ENCODE results near the gene ROCK1. TPM values are rescaled to one million over a fixed set of nuclear protein-coding genes. Genes with fewer than 3 reads are reported as not detected.
"Not testable (repeated sequence)": the region's sequence is repeated elsewhere in the genome, so short reads cannot be mapped to it uniquely, and the experiment has no call there.

ROCK1 gene
- polyA plus RNA-seq (ENCODE audit: insufficient read length): 33.5 TPM

DNA sequence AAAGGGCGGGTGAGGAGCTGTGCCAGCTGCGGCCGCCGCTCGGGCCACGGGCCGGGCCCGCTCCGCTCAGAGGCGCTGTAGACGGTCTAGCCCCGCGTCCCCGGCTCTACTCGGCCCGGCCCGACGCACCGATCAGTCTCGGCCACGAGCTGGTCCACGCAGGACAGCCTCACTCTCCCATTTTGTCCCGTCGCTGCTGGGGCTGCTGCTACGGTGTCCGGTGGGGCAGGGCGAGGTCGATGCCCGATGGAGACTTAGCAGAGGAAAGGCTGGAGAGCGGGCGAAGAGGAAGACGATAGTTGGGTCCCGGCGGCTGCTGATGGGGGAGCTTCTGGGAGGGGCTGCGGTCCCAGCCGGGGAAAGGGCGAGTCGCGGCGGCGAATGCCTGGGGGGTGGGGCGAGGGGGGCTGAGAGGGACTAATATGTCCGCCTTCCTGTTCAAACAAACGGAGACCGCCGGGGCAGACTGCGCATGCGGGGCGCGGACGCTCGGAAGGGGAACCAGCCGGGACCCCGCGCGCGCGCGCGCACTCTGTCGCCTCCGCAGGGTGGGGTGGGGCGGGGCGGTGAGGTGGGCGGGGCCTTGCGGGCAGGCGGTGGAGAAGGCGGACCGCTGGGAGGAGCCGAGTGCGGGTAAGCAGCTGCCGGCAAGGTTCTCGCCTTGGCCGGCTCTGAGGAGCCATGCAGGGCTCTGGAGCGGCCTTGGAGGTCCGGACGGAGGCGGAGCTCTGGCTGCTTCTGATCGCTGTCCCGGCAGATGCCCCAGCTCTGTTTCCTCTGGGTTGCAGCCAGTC is at the start of gene ROCK1:
TSS of gene ROCK1 (minus strand) at position 468 of the 794 bp plus-strand sequence. CDS start 903 bp downstream, outside the sequence.
- peak; percentile 85 for DNase-seq (ENCODE audit: low read depth)

DNA sequence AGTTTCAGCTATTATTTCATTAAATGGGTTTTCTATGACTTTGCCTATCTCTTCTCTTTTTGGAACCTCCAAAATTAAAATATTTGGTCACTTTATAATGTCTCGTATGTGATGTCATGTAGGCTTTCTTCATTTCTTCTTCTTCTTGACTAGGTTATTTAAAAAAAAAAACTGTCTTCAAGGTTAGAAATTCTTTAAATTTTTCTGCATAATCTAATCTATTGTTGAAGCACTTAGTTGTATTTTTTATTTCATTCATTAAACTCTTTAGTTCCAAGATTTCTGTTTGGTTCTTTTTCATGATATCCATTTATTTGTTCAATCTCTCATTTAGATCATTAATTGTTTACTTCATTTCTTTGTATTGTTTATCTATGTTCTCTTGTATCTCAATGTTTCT is 43.8 kb upstream of the ROCK1 start:
- no peak for DNase-seq (ENCODE audit: low read depth)

DNA sequence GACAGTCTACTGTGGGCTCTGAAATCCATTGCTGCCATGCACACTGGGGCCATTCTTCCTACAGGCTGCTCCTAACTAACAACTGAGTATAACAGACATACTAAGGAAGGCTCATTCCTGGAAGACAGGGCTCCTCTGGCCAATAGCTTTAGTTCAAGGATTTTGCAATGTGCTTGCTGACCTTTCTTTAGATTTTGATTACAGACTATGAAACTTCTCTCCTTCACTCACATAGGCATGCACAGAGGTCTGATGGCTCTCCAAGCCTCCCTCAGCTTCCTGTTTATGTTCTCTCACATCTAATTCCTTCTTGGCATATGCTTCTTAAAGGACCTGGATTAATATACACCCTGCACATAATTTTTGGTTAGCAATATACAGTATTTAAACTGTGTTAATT is 34.4 kb upstream of the ROCK1 start:
- DNase-seq (ENCODE audit: low read depth): no peak

DNA sequence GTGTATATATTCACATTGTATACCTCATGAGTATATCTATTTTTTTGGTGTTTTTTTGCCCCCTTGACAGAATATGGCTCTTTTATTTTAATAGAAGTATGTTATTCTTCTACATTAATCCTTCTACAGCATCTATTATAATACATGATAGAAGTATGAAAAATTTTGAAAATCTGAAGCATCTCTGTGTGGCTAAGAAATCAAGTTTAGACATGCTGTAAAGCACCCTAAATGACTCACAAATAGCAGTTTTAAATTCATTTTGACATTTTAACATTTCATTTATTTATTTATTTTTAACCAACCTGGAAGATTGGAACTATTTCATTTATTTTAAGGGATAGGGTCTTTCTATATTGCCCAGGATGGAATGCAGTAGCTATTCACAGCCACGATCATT is 33.8 kb upstream of the ROCK1 start:
- no peak for DNase-seq (ENCODE audit: low read depth)

DNA sequence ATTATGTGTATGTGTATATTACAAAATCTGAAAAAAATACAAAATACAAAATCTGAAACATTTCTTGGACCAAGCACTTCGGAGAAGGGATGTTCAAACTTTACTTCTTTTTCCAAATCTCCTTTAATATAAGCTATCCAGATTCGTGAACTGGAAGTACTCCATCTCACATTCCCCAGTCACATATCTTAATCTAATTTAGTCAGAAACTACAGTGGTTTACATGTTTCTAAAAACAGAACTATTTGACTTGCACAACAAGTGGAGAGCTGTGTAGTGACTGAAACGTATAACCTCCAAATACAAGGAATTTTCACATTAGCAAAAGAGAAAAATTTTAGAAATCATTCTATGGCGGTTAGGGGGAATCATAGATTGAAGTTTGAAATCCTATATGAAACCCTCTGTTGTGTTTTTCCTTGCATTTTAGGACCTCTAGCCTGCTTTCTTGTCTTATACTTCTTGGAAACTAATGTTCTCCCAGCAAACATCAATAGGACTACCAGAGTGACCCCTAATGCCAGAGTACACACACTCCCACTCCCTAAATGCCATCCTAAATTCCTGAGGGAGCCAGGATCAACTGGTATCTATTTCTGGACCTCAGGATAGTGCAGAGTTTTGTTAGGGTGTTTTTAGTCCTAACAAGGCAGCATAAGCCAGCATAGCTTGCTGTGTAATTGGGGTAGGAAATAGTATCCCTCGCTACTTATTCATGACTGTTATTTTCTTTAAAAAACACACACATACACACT is 30.2 kb upstream of the ROCK1 start:
- no peak for DNase-seq (ENCODE audit: low read depth)

DNA sequence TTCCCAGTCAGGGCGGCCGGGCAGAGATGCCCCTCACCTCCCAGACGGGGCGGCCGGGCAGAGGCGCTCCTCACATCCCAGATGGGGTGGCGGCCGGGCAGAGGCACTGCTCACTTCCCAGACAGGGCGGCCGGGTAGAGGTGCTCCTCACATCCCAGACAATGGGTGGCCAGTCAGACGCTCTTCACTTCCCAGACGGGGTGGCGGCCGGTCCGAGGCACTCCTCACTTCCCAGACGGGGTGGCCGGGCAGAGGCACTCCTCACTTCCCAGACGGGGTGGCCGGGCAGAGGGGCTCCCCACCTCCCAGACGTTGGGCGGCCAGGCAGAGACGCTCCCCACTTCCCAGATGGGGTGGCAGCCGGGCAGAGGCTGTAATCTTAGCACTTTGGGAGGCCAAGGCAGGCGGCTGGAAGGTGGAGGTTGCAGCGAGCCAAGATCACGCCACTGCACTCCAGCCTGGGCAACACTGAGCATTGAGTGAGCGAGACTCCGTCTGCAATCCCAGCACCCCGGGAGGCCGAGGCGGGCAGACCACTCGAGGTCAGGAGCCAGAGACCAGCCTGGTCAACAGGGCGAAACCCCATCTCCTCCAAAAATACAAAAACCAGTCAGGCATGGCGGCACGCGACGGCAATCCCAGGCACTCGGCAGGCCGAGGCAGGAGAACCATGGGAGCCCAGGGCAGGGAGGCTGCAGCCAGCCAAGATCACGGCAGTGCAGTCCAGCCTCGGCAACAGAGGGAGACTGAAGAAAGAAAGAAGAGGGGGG is 26.3 kb upstream of the ROCK1 start:
- DNase-seq (ENCODE audit: low read depth): not testable (repeated sequence)

DNA sequence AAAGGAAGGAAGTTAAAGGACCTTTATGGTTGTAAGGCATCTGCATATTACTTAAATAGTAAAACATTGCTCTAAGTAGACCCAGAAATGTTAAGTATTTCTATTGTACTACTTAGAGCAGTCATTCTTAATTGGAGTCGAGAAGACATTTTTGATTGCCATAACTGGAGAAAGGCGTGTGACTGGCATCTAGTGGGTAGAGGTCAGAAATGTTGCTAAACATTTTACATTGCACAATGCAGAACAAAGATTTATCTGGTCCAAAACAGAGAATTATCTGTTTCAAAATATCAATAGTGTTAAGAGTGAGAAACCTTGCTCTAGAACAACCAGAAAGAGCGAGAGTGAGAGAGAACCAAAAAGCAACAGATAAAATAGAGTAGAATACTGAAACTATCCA is 23.3 kb upstream of the ROCK1 start:
- no peak for DNase-seq (ENCODE audit: low read depth)

DNA sequence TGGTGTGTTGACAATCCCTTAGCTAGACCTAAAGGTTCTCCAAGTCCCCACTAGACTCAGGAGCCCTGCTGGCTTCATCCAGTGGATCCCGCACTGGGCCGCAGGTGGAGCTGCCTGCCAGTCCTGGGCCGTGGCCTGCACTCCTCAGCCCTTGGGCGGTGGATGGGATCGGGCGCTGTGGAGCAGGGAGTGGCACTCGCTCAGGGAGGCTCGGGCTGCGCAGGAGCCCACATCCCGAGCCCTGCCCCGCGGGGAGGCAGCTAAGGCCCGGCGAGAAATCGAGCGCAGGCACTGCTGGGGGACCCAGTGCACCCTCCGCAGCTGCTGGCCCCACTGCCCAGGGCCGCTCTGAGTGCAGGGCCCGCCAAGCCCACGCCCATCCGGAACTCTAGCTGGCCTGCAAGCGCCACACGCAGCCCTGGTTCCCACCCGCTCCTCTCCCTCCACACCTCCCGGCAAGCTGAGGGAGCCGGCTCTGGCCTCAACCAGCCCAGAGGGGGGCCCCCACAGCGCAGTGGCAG is 20.8 kb upstream of the ROCK1 start:
- DNase-seq (ENCODE audit: low read depth): no peak

DNA sequence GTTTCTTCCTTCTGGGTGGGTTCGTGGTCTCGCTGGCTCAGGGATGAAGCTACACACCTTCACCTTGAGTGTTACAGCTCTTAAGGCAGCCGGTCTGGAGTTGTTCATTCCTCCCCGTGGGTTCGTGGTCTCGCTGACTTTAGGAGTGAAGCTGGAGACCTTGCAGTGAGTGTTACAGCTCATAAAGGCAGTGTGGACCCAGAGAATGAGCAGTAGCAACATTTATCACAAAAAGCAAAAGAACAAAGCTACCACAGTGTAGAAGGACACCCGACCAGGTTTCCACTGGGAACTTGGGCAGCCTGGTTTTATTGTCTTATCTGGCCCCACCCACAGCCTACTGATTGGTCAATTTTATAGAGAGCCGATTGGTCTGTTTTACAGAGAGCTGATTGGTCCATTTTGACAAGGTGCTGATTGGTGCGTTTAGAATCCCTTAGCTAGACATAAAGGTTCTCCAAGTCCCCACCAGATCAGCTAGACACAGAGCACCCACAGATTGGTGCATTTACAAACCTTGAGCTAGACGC is 20.1 kb upstream of the ROCK1 start:
- DNase-seq (ENCODE audit: low read depth): no peak

DNA sequence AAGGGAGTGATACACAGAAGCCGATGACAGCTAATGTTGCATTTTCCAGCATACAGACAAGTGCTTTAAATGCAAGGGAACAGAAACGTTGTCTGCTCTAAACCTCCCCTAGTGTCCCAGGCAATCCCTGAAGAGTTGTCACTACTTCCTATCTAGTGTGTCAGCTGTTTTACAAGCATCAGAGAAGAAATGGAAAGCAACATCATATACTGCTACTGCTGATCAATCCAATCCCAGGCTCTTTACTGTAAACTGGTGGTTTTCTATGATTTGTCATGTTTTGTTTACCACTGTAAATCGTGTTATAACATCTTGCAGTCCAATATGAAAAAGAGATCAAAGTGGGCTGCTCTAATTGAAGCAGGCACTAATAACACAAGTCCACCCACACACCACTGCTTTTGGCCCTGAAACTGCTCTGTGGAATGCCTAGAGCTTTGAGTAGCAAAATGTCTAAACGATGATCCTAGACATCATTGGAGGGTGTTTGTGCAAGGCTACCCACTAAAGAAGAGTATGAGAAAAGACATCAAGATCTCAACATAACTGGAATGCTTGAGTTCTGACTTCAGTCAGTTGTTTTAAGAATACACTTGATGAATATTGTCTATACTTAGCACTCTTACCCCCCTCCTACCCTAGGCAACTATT is 18.1 kb upstream of the ROCK1 start:
- DNase-seq (ENCODE audit: low read depth): no peak

DNA sequence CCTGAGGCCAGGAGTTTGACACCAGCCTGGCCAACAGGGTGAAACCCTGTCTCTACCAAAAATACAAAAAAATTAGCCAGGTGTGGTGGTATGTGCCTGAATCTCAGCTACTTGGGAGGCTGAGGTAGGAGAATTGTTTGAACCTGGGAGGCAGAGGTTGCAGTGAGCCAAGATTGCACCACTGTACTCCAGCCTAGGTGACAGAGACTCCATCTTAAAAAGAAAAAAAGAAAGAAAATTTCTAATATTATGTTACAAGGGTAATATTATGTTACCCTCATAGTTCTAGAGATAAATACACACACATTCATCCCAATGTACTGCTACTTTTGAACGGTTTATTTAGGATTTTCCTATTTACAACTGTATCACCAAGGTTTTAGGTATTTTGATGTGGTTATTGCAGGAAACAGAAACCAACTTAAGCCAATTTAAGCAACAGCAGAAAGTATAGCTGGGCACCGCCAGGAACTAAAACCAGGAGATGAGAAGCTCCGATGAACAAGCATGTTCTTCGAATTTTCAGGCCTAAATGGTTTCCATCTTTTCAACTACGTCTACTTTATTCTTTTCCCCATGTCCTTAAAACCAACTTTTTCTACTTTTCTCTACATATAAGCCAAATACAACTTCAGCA is 11.8 kb upstream of the ROCK1 start:
- DNase-seq (ENCODE audit: low read depth): no peak

DNA sequence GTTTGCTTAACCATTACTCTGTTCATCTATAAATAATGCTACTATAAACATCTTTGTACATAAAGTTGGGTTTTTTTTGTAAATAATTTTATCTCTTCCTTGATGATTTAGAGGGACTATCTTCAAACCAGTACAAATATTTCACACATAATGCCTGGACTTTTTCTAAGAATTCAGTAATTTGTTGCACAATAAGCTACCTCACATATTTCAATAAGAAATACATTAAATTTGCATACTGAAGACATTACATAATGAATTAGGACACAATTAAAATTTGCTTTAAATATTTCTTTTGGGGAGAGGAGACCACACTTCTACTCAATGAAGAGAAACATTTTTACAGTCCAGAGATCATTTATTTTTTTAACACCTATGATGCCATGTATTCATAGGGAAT is 7.2 kb upstream of the ROCK1 start:
- DNase-seq (ENCODE audit: low read depth): no peak

DNA sequence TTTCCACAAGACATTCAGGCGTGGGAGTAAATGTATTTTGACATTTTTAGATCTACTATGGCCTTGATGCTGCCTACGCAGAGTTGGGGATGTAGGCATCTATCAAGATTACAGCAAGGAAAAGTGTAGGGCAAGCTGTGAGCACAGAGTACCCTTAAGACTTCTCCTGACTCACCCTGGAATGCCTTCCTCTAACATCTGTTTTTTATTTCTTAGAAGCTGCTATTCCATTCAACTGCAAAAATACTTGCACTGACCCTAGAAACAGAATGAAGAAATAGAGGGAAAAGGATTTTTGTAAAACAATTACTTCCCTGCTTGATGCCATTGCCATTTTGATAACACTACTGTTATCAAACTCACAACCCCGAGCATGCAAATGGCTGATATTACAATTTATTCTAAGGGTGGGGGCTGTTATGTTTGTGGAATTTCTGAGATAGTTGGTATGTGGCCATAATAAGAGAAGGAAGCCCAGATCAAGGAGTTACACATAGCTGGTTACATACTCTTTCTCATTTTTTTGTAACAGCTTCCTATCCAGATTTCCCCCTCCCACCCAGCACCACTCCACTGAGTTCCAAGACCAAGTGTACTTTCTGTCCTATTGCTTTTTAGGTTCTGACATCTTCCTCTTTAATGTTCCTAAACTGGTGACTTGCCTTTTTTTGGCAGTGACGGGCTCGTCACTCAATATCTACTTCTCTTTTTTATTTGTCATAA is 6.0 kb upstream of the ROCK1 start:
- no peak for DNase-seq (ENCODE audit: low read depth)

DNA sequence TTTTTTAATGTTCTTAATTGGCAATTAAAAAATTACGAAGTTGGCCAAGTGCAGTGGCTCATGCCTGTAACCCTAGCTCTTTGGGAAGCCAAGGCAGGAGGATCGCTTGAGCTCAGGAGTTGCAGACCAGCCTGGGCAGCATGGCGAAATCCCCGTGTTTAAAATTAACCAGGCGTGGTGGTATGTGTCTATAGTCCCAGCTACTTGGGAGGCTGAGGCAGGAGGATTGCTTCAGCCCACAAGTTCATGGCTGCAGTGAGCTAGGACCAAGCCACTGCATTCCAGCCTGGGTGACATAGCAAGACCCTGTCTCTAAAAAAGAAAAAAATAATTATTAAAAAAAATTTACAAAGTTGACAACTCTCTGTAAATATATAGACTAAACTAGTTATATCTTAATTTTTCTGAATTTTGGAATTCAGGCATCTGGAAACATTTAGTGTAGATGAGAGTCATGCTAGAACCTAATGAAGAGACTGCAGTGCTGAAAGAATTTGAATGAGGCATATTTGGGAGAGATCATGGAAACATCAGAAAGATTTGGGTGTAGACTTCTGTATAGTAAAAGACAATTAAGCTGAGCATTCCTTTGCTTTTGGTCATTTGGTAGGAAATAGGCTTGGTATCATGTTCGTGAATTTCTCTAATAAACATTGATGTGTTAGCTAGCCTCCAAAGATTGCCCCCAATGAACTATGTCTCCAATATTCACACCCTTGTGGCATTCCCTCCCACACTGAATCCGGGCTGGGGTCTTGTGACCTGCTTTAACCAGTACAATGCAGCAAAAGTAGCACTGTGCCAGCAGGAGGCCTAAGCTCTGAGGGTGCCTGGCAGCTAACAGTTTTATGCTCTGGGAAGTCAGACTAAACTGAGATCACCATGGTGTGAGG is 4.2 kb upstream of the ROCK1 start:
- no peak for DNase-seq (ENCODE audit: low read depth)

DNA sequence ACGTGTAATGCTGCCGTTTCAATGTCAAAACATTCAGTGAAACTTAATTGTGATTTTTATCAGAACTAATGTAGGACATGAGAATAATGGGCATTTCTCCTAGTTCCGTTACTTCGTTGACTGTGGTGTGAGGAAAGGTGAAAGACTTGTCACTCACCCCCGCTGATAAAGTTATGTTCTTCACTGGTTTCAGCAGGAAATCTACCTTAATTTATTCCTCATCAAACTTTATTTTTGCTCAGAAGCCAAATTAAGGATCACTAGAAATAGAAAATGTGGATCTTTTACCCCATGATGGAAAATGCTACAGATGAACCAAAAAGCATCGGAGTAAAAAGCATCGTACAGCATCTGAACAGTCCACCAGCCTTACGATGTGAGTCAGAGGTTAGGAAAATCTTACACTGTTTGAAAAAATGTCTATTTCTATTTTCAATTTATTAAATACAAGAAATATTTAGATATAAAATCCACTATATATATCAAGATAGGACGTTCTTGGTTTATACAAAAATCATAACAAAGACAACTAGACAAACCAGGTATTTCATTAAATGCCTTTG is 1.0 kb upstream of the ROCK1 start:
- DNase-seq (ENCODE audit: low read depth): no peak

DNA sequence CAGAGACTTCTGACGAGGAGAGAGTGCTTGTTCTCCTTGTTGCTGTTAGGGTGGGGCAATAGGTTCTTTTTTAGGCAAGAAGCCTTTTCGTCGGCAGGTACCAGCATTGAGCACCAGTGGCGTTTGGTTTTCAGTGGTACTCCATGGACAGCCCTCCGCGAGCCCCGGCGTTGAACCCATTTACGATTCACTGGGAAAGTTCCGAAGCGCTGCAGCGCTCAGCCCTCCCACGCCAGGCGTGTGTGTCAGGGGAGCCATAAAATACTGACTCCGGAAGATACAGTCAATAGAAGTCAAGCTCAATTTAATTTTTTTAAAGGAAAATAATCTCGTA is 494 bp upstream of the ROCK1 start:
- DNase-seq (ENCODE audit: low read depth): no peak

DNA sequence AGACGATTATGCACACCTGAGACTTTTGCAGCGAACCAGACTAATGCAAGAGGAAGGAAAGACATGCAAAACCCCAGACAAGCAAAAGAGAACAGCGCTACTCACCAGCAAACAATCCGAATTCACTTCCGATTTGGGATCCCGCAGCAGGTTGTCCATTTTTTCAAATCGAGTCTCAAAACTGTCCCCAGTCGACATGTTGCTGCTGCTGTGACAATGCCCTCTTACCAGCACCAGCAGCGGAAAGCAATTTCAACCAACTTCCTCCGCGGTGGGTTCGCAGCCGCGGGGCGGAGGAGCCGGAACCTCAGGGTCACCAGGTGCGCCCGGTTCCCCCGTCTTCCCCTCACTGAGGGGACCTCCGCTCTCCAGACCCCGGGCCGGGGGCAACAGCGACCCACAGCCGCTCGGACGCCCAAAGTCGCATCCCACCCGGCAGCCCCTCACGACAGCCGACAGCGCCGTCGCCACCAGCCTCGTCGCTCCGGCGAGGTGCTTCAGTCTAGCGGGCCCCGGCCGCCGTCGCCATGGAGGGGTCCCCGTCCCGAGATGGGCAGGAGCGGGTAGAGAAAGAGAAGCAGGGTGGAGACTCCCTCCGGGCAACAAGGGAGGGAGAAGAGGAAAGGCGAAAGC is 784 bp downstream of the ROCK1 start:
- no peak for DNase-seq (ENCODE audit: low read depth)

DNA sequence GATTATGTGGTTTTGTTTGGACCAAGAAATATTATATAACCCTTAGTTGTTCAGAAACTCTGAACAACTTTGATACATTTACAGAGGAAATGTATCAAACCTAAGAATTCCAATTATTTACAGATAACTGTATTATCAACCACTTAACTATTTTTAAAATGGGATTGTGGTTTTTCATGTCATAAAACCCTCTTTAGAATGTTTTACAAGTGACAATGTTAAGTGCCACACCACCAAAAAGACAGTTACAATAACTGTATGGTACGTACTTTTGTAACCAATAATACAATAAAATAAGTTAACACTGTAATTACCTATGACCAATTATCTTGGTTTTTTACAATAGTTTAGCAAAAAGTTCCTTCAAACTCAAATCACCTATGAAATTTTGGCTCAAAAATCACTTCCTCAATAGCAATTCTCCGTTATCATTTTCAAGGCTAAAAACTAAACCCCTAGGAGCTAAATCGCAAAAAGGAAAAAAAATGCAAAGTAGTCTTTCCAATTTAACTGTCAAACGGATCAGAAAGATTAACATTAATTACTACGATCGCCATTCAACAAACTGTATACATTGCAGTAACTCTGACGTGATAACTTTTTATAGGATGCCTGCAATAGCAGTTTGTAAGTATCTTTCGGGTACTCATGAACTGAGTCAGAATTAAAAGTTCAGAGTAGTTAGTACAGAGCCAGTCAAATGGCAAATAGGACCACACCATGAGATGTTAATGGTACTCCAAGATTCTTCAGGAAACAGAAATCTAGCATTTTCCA is 1.5 kb downstream of the ROCK1 start:
- DNase-seq (ENCODE audit: low read depth): no peak

All from forelimb muscle (tissue), 1 donor.